ENCODE measurements around the gene IL36RN.

The IL36RN gene

GRCh38 chr2:113052396-113052917 is 6.5 kb upstream of the IL36RN start, which contains the start of gene IL36B:
Gene IL36B (minus strand): TSS chr2:113052867.
- TF ChIP-seq EZH2phosphoT487 (IDR thresholded peaks at IDR 0.05; ENCODE audit: low read length) (no peak), EZH2 (optimal IDR thresholded peaks at IDR 0.05; ENCODE audit: low read depth, low read length) (no peak)
- TF ChIP-seq, protein P1, sequence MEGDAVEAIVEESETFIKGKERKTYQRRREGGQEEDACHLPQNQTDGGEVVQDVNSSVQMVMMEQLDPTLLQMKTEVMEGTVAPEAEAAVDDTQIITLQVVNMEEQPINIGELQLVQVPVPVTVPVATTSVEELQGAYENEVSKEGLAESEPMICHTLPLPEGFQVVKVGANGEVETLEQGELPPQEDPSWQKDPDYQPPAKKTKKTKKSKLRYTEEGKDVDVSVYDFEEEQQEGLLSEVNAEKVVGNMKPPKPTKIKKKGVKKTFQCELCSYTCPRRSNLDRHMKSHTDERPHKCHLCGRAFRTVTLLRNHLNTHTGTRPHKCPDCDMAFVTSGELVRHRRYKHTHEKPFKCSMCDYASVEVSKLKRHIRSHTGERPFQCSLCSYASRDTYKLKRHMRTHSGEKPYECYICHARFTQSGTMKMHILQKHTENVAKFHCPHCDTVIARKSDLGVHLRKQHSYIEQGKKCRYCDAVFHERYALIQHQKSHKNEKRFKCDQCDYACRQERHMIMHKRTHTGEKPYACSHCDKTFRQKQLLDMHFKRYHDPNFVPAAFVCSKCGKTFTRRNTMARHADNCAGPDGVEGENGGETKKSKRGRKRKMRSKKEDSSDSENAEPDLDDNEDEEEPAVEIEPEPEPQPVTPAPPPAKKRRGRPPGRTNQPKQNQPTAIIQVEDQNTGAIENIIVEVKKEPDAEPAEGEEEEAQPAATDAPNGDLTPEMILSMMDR (IDR thresholded peaks at IDR 0.05; ENCODE audit: low read length), result no peak
- no peaks in the 10 kb centered on the region for H3K36me3 ChIP-seq (replicated peaks; ENCODE audit: insufficient read depth, low read length)
- no peak for DNase-seq
- H3K9me2 ChIP-seq (replicated peaks; ENCODE audit: insufficient read depth, low read length), result no peaks in the 10 kb centered on the region
- no peaks in the 10 kb centered on the region for H3K79me2 ChIP-seq (ENCODE audit: low read length)
- H3K27me3 ChIP-seq (replicated peaks; ENCODE audit: insufficient read depth, low read length), result no peaks in the 10 kb centered on the region
- peak within 1 kb of the TSS; percentile 31 for H3K4me2 ChIP-seq (ENCODE audit: low read depth, low read length)
- H3K4me1 ChIP-seq (ENCODE audit: low read length), result peaks cover 12% of the 10 kb centered on the region
- no peak within 1 kb of the TSS for H3K4me3 ChIP-seq (ENCODE audit: low read length)
- peak within 1 kb of the TSS; percentile 52; the same call in 1 of the 2 replicates for H3K27ac ChIP-seq (ENCODE audit: low read length)
- no peaks in the 10 kb centered on the region; the same call in 1 of the 2 replicates for H3K9me3 ChIP-seq (replicated peaks; ENCODE audit: insufficient read depth, low read length)
- H2AFZ ChIP-seq (ENCODE audit: low read length), result 0 out of 2 replicates have a peak within 1 kb of the TSS, but pooled peaks have one; percentile 4
- H3K9ac ChIP-seq (ENCODE audit: low read length), result no peak within 1 kb of the TSS
- H3F3A ChIP-seq (ENCODE audit: insufficient read depth, low read length), result peaks cover 10% of the 10 kb centered on the region
- H4K20me1 ChIP-seq (ENCODE audit: insufficient read depth, low read length), result no peaks in the 10 kb centered on the region

GRCh38 chr2:113053666-113054065 is 5.3 kb upstream of the IL36RN start:
- DNase-seq, result peak; percentile 86
- Histone ChIP-seq H3K79me2 (ENCODE audit: low read length) (no peaks in the 10 kb centered on the region), H3K27me3 (replicated peaks; ENCODE audit: insufficient read depth, low read length) (no peaks in the 10 kb centered on the region), H3K9ac (ENCODE audit: low read length) (no peak overlapping the region), H3K27ac (ENCODE audit: low read length) (peak overlapping the region; percentile 52), H3K36me3 (replicated peaks; ENCODE audit: insufficient read depth, low read length) (no peaks in the 10 kb centered on the region), H3K9me3 (replicated peaks; ENCODE audit: insufficient read depth, low read length) (no peaks in the 10 kb centered on the region; the same call in 1 of the 2 replicates), H3K4me3 (ENCODE audit: low read length) (no peak overlapping the region), H3K4me1 (ENCODE audit: low read length) (peaks cover 12% of the 10 kb centered on the region), H3K4me2 (ENCODE audit: low read depth, low read length) (peak overlapping the region; percentile 31), H4K20me1 (ENCODE audit: insufficient read depth, low read length) (no peaks in the 10 kb centered on the region), H3K9me2 (replicated peaks; ENCODE audit: insufficient read depth, low read length) (no peaks in the 10 kb centered on the region), H2AFZ (ENCODE audit: low read length) (0 out of 2 replicates have a peak overlapping the region, but pooled peaks have one; percentile 4), H3F3A (ENCODE audit: insufficient read depth, low read length) (peaks cover 10% of the 10 kb centered on the region)
- TF ChIP-seq, protein P1 (IDR thresholded peaks at IDR 0.05; ENCODE audit: low read length), result no peak
- TF ChIP-seq EZH2 (optimal IDR thresholded peaks at IDR 0.05; ENCODE audit: low read depth, low read length) (no peak), EZH2phosphoT487 (IDR thresholded peaks at IDR 0.05; ENCODE audit: low read length) (no peak)

DNA sequence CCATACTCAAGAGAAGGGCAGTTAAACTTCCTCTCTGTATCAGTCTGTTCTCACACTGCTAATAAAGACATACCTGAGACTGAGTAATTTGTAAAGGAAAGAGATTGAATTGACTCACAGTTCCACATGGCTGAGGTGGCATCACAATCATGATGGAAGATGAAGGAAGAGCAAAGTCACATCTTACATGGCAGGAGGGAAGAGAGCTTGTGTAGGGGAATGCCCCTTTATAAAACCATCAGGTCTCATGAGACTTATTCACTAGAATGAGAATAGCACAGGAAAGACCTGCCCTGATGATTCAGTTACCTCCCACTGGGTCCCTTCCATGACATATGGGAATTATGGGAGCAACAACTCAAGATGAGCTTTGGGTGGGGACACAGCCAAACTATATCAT is 4.9 kb upstream of the IL36RN start:
- Histone ChIP-seq H3K27ac (ENCODE audit: low read length) (peak overlapping the region; percentile 52), H3K4me3 (ENCODE audit: low read length) (no peak overlapping the region), H3K27me3 (replicated peaks; ENCODE audit: insufficient read depth, low read length) (no peaks in the 10 kb centered on the region), H3F3A (ENCODE audit: insufficient read depth, low read length) (peaks cover 10% of the 10 kb centered on the region), H4K20me1 (ENCODE audit: insufficient read depth, low read length) (no peaks in the 10 kb centered on the region), H3K9me2 (replicated peaks; ENCODE audit: insufficient read depth, low read length) (no peaks in the 10 kb centered on the region), H3K79me2 (ENCODE audit: low read length) (no peaks in the 10 kb centered on the region), H3K9ac (ENCODE audit: low read length) (no peak overlapping the region), H2AFZ (ENCODE audit: low read length) (no peak overlapping the region), H3K4me2 (ENCODE audit: low read depth, low read length) (no peak overlapping the region), H3K36me3 (replicated peaks; ENCODE audit: insufficient read depth, low read length) (no peaks in the 10 kb centered on the region), H3K9me3 (replicated peaks; ENCODE audit: insufficient read depth, low read length) (no peaks in the 10 kb centered on the region; the same call in 1 of the 2 replicates), H3K4me1 (ENCODE audit: low read length) (peaks cover 12% of the 10 kb centered on the region)
- no peak for TF ChIP-seq EZH2phosphoT487 (IDR thresholded peaks at IDR 0.05; ENCODE audit: low read length)
- no peak for TF ChIP-seq EZH2 (optimal IDR thresholded peaks at IDR 0.05; ENCODE audit: low read depth, low read length)
- TF ChIP-seq, protein P1 (IDR thresholded peaks at IDR 0.05; ENCODE audit: low read length), result no peak
- no peak for DNase-seq

Measured in MM.1S (cell line).